Hindlimb muscle (tissue), 1 donor: ENCODE measurements around the gene RBM14. TPM values are rescaled to one million over a fixed set of nuclear protein-coding genes. Genes with fewer than 3 reads are reported as not detected.
"Not testable (repeated sequence)": the region's sequence is repeated elsewhere in the genome, so short reads cannot be mapped to it uniquely, and the experiment has no call there.

Experiments used
- DNase-seq: peaks from one replicate; pipeline ENCODE4 v3.0.0-alpha.2; 2013
- polyA plus RNA-seq: library from polyadenylated mRNA; unstranded; fragments of 120-200 nt; gene quantifications from one replicate; pipeline ENCODE4 v1.2.1, GENCODE V29; 2013; ENCODE audit not compliant: insufficient read length

Gene RBM14
- polyA plus RNA-seq, 1 donor: 51.5 TPM

DNA sequence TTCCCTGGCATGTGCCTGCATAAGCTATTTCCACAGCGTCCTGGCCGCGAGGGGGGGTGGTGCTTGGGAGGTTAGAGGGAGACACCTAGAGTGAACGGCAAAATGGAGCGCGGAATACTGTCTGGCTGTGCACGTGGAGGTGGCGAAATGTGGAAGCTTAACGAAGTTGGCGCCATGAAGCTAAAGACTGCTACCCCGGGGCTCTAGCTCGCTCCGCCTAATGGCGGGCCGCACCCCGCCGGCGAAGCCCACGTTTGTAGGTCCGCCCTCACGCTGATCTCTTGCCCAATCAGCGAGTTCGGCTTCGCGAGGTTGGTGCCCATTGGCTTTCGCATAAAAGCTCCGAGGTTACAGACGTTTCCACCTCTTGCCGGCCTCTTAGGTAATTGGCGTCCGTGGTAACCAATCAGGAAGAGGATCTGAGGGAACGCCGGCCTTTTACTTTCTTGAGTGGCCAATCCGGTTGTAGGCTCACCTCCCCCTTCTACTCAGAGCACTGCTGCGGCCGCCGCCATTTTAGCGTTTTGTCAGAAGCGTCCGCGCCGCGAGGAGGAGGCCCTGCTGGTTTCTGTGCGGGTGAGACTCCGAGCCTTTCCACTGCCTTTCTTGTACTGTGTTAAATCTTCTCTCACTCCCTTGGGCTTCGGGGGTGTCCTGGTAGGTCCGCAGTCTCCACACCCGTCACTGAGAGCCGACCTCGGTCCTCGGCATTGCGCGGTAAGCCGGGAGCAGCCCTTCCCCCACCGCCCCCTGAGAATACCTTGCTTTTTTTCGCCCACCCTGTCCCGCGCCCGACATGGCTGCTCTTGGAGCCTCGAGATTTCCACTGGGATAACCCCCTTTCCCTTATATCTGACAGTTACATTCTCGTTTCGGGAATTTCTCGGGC lies 22.0 kb downstream of the RBM14 start, which contains the start of gene RBM4:
RBM4 (plus strand) TSS at position 527 of the 889 bp plus-strand sequence. CDS start 1,009 bp downstream, outside the sequence.
- DNase-seq: peak; percentile 100

DNA sequence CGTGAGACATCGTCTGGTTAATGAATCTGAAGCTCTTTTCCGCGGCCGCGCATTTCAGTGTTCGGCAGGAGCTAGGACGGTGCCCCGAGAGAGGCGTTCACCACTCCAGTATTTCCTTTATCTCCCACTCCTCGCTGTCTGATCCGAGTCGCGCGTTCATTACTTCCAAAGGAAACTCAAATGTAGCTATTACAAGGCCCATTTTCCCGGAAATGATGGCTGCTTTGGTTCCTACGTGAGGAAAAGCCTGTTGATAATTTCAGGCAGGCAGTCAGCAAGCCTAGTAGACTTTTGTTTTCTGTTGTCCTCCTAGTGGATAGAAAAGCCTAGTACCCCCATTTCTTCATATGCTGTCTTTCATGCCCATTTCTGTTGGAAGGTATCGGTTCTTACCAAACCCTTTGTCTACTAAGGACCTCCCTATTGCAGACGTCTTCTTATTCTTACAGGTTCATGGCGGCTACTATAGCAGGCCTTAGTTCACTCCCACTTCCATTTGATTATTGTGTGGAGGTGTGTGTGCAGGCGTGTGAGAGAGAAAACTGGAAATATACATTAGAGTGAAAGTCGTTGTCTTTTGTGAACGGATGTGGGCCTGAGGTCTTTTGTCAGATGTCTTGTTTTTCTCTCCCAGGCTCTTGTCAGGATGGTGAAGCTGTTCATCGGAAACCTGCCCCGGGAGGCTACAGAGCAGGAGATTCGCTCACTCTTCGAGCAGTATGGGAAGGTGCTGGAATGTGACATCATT lies 22.8 kb downstream of the RBM14 start:
- no peak for DNase-seq

DNA sequence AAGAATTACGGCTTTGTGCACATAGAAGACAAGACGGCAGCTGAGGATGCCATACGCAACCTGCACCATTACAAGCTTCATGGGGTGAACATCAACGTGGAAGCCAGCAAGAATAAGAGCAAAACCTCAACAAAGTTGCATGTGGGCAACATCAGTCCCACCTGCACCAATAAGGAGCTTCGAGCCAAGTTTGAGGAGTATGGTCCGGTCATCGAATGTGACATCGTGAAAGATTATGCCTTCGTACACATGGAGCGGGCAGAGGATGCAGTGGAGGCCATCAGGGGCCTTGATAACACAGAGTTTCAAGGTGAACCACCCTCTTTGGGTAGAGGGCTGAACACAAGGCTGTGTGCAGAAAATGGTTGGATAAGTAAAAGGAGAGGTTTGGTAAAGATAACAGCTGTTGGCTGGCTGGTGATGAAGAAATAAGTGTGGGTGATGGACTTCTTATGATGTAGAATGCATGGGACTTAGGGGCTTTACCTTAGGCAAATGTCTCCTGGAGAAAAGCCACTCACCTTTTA lies 23.4 kb downstream of the RBM14 start:
- not testable (repeated sequence) for DNase-seq

DNA sequence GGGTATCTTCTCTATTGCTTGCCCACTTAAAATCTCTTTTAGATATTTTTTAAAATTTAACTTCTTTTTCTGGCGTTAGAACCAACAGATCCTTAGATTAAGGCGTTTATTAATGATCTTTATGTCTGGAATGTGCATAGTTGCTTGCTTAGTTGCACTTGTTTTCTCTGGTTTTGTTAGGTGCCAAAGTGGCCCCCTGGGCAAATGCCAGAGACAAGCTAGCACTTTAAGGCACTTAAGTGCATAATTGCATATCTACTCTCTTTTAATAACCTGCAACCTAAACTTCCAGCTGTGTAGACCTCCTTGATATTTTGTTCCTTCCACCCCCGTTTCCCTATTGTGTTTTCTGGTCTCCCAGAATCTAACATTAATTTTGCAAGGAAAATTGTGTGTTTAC lies 25.4 kb downstream of the RBM14 start:
- DNase-seq: no peak

DNA sequence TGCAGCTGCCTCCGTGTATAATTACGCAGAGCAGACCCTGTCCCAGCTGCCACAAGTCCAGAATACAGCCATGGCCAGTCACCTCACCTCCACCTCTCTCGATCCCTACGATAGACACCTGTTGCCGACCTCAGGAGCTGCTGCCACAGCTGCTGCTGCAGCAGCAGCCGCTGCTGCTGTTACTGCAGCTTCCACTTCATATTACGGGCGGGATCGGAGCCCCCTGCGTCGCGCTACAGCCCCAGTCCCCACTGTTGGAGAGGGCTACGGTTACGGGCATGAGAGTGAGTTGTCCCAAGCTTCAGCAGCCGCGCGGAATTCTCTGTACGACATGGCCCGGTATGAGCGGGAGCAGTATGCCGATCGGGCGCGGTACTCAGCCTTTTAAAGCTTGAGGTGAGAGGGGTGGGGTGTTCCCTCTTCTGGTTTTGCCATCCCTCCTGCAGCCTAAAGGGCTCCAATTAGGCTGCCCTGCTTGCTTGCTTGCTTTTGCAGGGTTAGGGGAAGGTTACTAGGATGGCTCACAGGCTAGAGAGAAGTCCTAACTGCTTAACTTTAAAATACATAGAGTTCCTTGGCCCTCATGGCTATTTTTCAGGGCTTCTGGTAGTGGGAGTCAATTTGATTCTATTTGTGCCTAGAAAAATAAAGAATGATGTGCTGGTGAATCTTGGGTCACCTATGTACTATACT lies 27.5 kb downstream of the RBM14 start:
- no peak for DNase-seq

DNA sequence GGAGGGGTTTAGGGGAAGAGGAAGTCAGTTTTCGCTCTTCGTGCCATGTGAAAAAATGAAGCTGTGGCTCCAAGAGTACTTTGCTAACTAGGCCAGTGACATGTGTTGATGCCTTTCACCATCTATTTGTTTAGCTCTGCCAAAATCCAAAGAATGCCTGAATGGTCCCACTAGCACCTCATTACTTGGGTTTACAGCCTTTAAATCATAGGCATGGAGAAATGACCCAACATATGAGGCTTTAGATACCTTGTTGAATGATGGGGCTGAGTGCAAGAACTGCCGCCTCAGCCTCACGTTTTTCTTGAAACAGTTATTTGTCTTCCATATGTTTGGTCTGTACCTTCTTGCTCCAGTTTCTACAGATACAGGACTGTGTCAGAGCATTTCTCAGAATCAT lies 30.4 kb downstream of the RBM14 start:
- DNase-seq: no peak

DNA sequence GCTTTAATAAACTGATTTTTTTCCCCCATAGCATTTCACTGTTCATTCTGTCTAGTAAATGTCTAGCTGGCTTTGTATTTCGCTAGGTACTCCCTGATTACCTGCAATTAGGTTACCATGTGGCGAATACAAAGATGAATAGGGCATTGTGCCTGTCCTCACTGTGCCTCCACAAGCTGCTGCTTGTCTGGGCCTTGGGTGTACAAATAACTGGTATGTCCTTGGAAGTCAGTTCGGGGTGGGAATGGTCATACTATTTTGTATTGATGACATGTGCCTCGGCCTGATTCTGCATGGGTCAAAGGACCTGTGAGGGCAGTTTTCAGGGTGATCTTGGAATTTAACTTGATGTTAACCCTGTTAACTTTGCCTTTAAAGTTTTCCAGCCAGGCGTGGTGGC lies 33.5 kb downstream of the RBM14 start:
- no peak for DNase-seq

DNA sequence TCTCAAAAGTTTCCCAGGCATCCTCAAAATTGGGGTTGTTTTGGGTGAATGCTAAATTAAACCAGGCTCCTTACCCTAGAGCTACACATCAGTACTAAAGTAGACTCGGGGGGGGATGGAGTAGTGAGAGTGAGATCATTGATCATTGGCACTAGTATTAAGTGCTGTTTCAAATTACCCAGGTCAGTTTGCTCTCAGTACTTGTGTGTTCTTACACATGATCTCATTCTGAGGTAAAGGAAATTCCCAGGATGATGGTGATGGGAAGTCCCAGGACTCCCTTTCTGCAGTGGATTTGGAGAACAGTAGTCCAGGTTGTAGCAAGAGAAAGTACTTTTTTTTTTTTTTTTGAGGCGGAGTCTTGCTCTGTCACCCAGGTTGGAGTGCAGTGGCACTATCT lies 34.6 kb downstream of the RBM14 start:
- DNase-seq: no peak

DNA sequence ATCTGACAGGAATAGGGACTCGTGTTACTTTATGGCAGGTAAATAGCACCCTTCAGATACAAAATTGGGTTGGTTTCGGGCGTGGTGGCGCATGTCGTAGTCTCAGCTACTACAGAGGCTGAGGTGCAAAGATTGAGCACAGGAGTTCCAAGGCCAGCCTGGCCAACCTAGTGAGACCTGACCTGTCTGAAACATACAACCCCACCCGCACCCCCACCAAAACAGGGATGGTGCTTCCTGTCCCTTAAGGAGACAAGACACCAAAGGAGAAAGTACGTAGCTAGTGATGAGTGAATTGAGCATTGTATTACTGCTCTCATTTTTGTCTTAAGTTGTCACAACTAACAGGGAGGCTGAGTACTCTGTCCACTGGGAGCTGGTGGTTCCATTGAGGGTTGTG lies 36.2 kb downstream of the RBM14 start:
- DNase-seq: no peak

DNA sequence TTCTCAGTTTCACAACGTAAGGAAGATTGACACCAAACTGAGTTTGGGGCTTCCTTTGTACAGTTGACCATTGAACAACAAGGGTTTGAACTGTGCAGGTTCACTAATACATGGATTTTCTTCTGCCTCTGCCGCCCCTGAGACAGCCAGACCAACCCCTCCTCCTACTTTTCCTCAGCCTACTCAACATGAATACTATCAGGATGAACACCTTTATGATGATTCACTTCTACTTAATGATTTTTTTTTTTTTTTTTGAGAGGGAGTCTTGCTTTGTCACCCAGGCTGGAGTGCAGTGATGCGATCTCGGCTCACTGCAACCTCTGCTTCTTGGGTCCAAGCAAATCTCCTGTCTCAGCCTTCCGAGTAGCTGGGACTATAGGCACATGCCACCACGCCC lies 36.7 kb downstream of the RBM14 start:
- DNase-seq: no peak

DNA sequence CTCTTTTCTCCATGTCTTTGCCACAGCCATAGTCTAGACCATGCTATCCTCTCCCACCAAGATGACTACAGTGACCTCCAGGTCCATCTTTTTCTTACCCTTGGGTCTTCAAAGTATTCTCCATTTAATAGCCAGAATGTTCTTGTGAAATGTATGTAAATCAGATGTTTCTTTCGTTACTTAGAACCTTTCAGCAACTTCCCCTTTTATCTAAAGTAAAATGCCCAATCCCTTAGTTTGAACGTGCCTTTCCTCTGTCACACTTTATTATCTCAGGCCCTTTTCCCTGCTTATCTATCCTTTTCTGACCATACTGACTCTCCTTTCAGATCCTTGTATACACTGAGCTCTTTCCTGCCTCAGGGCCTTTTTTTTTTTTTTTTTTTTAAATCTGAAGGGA lies 43.3 kb downstream of the RBM14 start:
- DNase-seq: no peak

DNA sequence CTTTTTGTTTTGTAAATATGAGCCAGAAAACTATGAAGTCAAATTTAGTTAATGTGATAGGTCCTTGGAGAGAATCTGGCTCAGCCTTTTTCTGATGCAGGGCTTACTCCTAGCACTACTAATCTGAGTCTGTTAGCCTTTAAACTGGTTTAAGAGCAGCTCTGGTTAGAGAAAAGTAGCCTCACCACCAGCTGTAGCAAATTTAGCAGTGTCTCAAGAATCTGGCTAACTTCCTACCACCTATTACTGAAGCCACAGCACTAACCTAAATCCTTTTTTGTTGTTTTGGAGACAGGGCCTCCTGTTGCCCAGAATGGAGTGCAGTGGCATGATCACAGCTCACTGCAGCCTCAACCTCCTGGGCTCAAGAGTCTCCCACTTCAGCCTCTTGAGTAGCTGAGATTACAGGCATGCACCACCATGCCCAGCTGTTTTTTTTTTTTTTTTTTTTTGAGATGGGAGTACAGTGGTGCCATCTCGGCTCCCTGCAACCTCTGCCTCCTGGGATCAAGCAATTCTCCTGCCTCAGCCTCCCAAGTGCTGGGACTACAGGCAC lies 47.4 kb downstream of the RBM14 start:
- DNase-seq: no peak

DNA sequence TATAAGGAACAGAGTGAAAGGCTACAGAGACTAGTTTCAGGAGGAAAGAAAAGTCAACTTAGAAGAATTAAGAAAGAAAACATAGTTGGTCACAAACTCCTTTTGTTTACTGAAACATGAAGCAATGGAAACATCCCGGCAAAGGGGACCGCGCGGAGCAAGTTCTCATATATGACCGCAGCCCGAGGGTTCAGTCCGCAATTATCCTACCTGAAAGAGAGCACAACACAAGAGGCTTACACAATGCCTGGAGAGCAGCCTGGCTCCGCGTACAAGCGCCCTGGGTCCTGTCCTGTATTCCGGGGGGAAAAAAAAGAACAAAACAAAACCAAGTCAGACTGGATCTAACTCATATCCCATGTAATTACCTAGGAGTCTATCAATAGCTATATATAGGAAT lies 48.9 kb downstream of the RBM14 start:
- no peak for DNase-seq

DNA sequence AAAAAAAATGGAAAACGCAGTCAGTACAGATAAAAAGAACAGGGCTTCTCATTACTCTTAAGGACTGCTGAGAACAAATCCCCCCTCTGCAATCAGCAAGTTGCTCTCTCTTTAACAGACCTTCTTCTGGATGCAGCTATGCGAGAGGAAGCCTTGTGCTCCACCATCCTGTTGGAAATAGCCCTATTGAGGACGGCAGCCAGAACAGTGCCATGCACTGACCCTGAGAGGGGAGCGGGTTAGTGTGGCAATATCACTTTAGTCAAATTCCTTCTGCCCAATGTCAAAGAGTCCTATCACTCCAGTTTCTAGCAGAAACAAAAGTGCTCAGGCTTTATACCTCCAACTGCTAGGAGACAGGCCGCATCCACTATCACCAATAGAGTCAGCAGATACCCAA lies 54.4 kb downstream of the RBM14 start:
- DNase-seq: no peak

DNA sequence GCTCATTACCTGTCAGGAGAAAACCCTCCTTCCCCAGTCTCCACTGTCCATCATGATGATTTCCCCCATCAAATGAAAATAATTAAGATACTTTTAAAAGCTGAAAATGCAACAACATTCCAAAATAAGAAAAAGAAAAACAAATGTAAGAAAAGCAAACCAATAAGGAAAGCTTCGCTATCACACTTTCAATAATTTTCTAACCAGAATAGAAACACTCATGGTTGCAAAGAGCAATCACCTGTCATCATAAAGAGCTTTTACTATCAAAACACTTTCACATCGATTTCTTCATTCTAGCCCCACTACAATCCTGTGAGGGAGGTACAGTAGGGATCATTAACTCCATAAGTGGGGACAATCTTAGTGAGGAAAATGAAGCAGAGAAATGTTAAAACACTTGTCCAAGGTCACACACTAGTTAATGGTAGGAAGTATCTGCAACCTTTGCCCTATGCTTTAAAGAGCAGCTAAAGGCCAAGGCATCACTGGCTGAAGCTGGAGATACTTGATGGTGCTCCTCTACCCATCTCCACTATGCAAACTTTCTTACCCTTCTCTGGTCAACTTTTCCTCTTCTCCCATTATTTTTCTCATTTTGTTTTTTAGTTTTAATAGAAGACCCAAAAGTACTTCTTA lies 58.7 kb downstream of the RBM14 start:
- no peak for DNase-seq

DNA sequence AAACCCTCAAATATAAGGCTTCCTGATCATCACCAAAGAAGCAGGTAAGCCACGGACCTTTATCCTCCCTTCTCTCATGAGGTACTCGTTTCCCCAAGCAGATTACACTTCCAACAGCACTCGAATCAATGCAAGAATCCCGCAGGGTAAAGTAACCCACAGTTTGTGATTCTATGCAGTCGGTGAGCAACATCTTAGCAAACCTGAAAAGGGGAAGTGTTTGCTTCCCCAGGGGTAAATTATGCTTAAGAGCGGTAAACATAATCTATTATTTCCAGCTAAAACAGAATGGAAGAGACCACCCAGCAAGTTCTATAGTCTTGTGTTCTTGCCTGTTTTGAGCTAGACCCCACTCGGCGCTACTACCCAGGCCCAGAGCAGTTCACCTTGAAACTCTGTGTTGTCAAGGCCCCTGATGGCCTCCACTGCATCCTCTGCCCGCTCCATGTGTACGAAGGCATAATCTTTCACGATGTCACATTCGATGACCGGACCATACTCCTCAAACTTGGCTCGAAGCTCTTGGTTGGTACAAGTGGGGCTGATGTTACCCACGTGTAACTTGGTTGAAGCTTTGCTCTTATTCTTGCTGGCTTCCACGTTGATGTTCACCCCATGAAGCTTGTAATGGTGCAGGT lies 60.0 kb downstream of the RBM14 start:
- no peak for DNase-seq

Other genes with a start within 250 kb of the RBM14 start
- gene SLC29A2, start 244.9 kb upstream of the RBM14 start, polyA plus RNA-seq: 40.8 TPM
- gene NPAS4, start 195.6 kb upstream of the RBM14 start, polyA plus RNA-seq: 0.21 TPM
- 45.9 TPM for gene MRPL11, start 177.8 kb upstream of the RBM14 start, polyA plus RNA-seq
- gene PELI3, start 149.7 kb upstream of the RBM14 start, polyA plus RNA-seq: 8.6 TPM
- gene DPP3, start 136.2 kb upstream of the RBM14 start, polyA plus RNA-seq: 25.7 TPM
- gene BBS1, start 106.0 kb upstream of the RBM14 start, polyA plus RNA-seq: 21.4 TPM
- 4.6 TPM for gene ZDHHC24, start 70.6 kb upstream of the RBM14 start, polyA plus RNA-seq
- gene ACTN3, start 69.7 kb upstream of the RBM14 start, polyA plus RNA-seq: 141 TPM
- 27.0 TPM for gene CTSF, start 48.0 kb upstream of the RBM14 start, polyA plus RNA-seq
- 0.25 TPM for gene CCDC87, start 23.6 kb upstream of the RBM14 start, polyA plus RNA-seq
- gene CCS, start 23.4 kb upstream of the RBM14 start, polyA plus RNA-seq: 39.3 TPM
- 141 TPM for gene RBM4, start 22.1 kb downstream of the RBM14 start, polyA plus RNA-seq
- gene RBM4B, start 61.3 kb downstream of the RBM14 start, polyA plus RNA-seq: 38.0 TPM
- 24.3 TPM for gene SPTBN2, start 112.6 kb downstream of the RBM14 start, polyA plus RNA-seq
- 18.0 TPM for gene RCE1, start 226.8 kb downstream of the RBM14 start, polyA plus RNA-seq
- 40.3 TPM for gene LRFN4, start 240.4 kb downstream of the RBM14 start, polyA plus RNA-seq